AG10803 (cell line): ENCODE data around the gene METTL5.

Experiments used
- DNase-seq: peaks from one replicate; pipeline ENCODE4 v3.0.0; 2010; ENCODE audit warnings: low read depth
- H3K4me3 ChIP-seq: 2 replicates; pipeline ENCODE4 v1.5.1; 2011; ENCODE audit warnings: mild to moderate bottlenecking, low read length, control low read depth
- TF ChIP-seq, protein P1 (sequence below): conservative IDR thresholded peaks from 2 replicates; pipeline ENCODE4 v1.5.1; 2011; ENCODE audit warnings: mild to moderate bottlenecking, low read length, control low read depth, inconsistent platforms

METTL5 gene

DNA sequence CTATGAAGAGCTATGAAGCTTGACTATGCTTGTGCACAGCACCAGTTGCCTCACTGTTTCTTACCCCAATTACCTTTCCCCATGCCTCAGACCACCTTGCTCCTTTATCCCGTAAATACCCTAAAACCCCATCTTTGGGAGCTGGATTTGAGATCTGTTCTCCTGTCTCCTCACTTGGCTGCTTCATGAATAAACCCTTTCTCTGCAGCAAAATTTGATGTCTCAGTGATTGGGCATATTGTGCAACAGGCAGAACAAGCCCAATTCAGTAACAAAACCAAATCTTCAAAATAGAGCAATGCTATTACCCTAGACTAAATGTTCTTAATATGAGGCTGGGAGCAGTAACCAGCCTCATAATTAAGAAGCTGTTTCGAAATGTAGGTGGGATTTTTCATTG lies 29.5 kb downstream of the METTL5 start:
- no peak for DNase-seq
- TF ChIP-seq, protein P1, sequence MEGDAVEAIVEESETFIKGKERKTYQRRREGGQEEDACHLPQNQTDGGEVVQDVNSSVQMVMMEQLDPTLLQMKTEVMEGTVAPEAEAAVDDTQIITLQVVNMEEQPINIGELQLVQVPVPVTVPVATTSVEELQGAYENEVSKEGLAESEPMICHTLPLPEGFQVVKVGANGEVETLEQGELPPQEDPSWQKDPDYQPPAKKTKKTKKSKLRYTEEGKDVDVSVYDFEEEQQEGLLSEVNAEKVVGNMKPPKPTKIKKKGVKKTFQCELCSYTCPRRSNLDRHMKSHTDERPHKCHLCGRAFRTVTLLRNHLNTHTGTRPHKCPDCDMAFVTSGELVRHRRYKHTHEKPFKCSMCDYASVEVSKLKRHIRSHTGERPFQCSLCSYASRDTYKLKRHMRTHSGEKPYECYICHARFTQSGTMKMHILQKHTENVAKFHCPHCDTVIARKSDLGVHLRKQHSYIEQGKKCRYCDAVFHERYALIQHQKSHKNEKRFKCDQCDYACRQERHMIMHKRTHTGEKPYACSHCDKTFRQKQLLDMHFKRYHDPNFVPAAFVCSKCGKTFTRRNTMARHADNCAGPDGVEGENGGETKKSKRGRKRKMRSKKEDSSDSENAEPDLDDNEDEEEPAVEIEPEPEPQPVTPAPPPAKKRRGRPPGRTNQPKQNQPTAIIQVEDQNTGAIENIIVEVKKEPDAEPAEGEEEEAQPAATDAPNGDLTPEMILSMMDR, result no peak
- no peak overlapping the region for H3K4me3 ChIP-seq

DNA sequence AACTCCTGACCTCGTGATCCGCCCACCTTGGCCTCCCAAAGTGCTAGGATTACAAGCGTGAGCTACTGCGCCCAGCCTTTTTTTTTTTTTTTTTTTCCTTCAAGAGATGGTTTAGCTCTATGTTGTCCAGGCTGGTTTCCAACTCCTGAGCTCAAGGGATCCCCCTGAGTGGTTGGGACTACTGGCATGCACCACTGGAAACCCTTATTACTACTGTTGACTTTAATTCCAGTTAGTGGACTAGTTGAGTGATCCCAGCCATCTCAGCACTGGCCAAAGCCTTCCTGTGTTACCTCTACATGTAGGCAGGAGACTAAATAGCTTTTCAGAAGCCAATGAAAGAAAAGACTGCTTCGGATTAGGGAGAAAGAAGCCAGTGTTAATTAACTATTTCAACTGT lies 34.1 kb downstream of the METTL5 start:
- no peak overlapping the region for H3K4me3 ChIP-seq
- DNase-seq, result no peak
- TF ChIP-seq, protein P1, result no peak

DNA sequence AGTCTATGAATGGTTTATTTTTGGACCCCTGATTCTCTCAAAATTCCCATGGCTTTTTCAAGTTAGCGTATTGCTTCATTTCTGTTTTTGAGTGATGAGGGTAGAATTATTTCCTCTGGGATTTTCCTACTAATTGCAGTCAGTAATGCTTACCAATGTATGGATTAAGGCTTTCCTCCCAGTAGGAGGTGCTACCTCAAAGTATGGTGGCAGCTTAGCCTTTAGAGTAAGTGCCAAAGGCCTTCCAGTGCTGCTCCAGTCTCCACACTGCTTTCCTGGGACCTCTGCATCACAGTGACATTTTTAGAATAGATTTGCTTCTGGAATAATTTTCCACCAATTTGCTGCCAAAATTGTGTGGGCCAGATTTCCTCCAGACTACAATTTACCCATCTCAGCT lies 42.2 kb downstream of the METTL5 start:
- H3K4me3 ChIP-seq, result no peak overlapping the region
- TF ChIP-seq, protein P1, result no peak
- no peak for DNase-seq

DNA sequence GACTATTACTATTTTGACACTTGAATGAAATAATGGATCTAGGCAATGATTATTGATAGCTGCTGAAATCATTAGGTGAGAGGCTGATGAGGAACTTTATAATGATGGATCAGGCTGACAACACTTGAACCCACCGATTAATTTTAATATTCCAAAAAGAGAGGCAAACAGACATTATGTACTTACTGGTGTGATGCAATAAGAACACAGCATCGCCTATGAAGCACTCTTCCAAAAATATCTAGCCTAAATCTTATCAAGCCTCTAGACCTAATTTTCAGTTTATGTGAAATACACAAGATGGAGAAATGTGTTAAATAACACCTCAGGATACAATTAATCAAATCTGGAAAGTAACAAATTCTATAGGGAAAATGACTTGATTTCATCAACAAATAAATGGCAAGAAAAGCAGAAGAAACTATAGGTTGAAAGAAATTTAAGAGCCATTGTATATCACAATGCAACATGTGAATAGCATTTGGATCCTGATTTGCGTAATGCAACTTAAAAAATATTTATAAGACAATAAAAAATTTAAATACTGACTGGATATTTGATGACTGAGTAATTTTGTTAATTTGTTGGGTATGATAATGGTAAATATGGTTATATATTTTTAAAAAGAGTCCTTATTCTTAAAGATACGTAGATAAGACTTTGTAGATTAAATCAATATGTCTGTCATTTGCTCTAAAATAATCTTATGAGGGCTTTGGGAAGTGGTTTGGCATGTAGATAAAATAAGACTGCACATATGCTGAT lies 43.3 kb downstream of the METTL5 start:
- no peak for DNase-seq
- TF ChIP-seq, protein P1, result no peak
- no peak overlapping the region for H3K4me3 ChIP-seq

DNA sequence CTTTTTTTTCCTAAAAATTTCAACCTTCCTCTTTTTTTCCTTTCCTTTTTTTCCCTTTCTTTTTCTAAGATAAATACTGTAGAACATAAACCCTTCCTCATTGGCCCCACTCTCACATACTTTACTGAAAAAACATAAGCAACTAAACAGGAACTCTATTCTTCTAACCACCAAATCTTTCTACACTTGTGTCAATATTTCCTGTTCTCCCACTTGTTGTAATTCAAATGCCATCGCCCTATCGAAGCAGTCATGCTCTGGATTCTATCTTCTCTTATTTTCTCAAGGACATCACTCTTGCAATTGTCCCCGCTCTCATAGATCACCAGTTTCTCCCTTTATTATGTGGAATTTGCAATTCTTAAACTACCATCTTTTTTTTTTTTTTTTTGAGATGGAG lies 46.3 kb downstream of the METTL5 start:
- no peak overlapping the region for H3K4me3 ChIP-seq
- TF ChIP-seq, protein P1, result no peak
- no peak for DNase-seq

DNA sequence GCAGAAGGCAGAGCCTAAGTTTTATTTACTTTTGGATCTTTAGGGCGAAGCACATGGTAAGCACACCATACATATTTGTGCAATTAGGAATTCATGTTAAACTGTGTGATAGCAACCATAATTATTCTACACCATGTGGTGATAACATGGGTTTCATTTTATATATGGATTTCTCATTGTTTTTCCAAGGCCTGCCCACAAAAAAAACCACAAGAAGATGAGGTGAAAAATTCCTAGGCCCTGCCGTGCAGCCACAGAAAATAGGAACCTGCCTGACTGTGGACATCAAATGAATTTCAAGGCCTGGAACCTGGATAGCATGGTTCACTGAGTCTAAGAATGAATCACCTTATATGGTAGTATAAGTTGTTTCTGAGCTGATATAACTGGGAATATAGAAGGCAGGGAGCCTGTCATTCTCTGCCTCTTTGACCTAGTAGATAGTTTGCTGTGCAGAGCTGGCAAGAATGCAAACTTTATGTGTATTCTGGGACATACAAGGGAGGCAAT lies 48.4 kb downstream of the METTL5 start:
- no peak for DNase-seq
- H3K4me3 ChIP-seq, result no peak overlapping the region
- TF ChIP-seq, protein P1, result no peak

DNA sequence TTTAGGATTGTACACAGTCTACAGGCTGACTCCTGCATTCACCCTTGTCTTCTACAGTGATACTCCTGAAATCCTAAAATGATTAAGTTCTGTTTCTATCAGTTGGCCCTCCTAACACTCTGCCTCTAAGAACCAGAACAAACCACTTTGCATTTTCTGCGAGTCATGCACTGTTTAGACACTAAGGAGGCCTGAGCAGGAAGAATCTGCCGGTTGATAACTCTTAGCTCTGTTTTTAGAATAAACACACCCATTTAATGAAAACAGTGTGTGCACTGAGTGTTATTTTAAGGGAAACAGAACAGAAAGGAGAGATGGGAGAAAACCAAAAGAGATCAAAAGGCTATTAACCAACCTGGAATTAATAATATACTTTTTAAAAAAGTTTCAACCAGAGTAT lies 48.9 kb downstream of the METTL5 start:
- H3K4me3 ChIP-seq, result no peak overlapping the region
- DNase-seq, result peak; percentile 19

More for the DNA sequence above, 48.9 kb downstream of the METTL5 start:
- TF ChIP-seq, protein P1, result no peak
